Stimulated activated memory B cell treated with anti-CD40 and anti-IgM and Interleukin-4, amounts not matched to agents 10 μg/mL and 1 μg/mL and 100 μg/mL, for 72 hours (primary cell): ENCODE results near the gene CLDN6.
A peak's percentile ranks its signal among the peaks of the same experiment; 100 is the strongest.

Experiments used
- ATAC-seq: fragments of 150-1000 bp; cut with Tn5 transposase; 2 replicates; pipeline ENCODE4 v1.10.0; 2021
- H3K27ac Mint-ChIP-seq: one replicate; pipeline ENCODE4 v1.8.0; 2022; ENCODE audit warnings: mild to moderate bottlenecking, mixed read lengths
- H3K27me3 Mint-ChIP-seq: one replicate; pipeline ENCODE4 v1.8.0; 2022; ENCODE audit warnings: mixed read lengths
- H3K36me3 Mint-ChIP-seq: one replicate; pipeline ENCODE4 v1.8.0; 2022; ENCODE audit warnings: mixed read lengths
- H3K4me1 Mint-ChIP-seq: one replicate; pipeline ENCODE4 v1.8.0; 2022; ENCODE audit warnings: mixed read lengths
- H3K4me3 Mint-ChIP-seq: one replicate; pipeline ENCODE4 v1.8.0; 2022; ENCODE audit warnings: mild to moderate bottlenecking, moderate library complexity, mixed read lengths
- H3K9me3 Mint-ChIP-seq: one replicate; pipeline ENCODE4 v1.8.0; 2022; ENCODE audit warnings: mixed read lengths

The CLDN6 gene

DNA sequence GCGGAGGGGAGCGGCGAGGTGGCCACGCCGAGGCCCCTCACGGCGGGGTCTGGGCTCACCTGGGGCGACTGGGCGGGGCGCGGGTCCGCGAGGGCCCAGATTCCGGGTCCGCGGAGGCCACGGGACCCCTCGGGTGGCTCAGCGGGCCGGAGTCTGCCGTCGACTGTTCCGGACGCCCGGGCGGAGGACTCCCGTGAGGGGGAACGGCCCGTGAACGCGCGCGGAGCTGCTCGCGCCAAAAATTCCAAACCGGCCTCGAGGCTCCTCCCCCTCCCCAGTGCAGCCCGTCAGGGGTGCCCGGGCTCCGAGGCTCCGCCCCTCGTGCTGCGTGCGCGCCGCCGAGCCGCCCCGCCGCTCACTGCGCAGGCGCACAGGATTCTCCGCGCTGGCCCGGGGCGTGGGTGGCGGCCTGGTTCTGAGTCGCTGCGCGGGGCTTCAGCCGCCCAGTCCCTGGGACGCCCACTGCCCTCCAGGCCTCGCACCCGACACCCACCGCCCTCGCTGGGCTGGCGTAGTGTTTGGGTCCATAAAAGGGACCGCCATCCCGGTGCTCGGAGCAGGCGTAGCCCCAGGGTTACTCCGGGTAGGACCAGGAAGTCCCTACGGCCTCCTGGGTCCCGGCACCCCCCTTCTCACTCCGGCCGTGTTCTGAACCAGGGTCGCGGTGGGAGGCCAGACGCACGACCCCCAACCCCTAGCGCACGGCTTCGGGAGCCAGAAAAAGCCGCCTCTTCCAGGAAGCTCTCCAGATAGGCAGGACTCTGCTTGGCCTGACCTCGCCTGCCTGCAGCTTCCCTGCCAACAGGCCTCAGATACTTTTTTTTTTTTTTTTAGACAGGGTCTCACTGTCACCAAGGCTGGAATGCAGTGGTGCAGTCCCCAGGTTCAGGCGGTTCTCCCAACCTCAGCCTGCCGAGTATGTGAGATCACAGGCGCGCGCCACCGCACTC is 37.5 kb downstream of the CLDN6 start, which contains the start of gene PKMYT1:
Gene PKMYT1 (minus strand): TSS at position 220 of the 950 bp plus-strand sequence. CDS start 789 bp downstream, outside the sequence.
- Mint-ChIP-seq H3K4me1 (peaks cover 23% of the 10 kb centered on the region), H3K9me3 (no peaks in the 10 kb centered on the region), H3K4me3 (peak within 1 kb of the TSS; percentile 89), H3K27me3 (peaks cover 17% of the 10 kb centered on the region), H3K36me3 (no peaks in the 10 kb centered on the region), H3K27ac (peak within 1 kb of the TSS; percentile 88)
- peak; percentile 91 for ATAC-seq

GRCh38 chr16:2979669-2980226 is 38.2 kb downstream of the CLDN6 start:
- Mint-ChIP-seq H3K27me3 (peaks cover 17% of the 10 kb centered on the region), H3K36me3 (no peaks in the 10 kb centered on the region), H3K9me3 (no peaks in the 10 kb centered on the region), H3K4me3 (peak overlapping the region; percentile 89), H3K4me1 (peaks cover 23% of the 10 kb centered on the region), H3K27ac (peak overlapping the region; percentile 88)
- no peak for ATAC-seq

- Mint-ChIP-seq H3K4me3 (no peak overlapping the region), H3K36me3 (peaks cover 4% of the 10 kb centered on the region), H3K27ac (no peak overlapping the region), H3K9me3 (no peaks in the 10 kb centered on the region), H3K27me3 (peaks cover 24% of the 10 kb centered on the region), H3K4me1 (peaks cover 10% of the 10 kb centered on the region)
- no peak for ATAC-seq
Observed at GRCh38 chr16:2977440-2977839, 40.5 kb downstream of the CLDN6 start.

DNA sequence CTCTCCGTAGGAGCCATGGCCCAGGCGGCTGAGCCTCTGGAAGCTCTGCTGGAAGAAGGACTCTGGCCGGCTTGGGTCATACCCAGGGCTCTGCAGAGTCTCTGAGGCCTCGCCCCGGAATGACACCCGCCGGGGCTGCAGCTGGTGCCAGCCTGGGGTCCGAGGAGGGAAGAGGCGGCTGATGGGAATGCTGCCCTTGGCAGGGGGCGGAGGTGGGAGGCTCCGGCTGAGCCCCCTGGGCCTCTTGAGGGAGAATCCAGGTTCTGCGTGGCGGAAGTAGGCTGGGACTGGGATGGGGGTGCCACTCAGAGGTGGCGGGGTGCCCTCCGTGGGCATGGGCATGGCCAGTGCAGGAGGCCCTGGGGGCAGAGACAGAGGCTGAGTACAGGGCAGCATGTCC is 41.3 kb downstream of the CLDN6 start:
- Mint-ChIP-seq H3K36me3 (peaks cover 11% of the 10 kb centered on the region), H3K27me3 (peaks cover 32% of the 10 kb centered on the region), H3K4me1 (peaks cover 13% of the 10 kb centered on the region), H3K4me3 (no peak overlapping the region), H3K27ac (no peak overlapping the region), H3K9me3 (no peaks in the 10 kb centered on the region)
- ATAC-seq = no peak

DNA sequence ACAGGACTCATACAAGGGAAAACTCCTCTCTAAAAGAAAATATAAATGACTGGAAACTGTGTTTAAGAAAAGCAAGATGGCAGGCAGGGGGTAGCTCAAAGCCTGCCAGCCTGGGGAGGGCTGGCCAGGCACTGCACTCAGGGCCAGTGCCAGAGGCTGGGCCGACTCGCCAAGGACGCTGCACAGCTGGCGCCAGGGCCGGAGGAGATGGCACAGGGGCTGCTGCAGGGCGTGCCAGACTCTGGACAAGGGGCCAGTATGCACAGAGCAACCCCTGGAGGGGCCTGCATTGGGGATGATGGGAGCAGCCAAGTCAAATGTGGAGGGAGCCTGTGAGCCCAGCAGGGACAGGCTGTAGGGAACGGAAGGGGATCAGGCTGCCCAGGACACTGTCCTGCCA is 41.8 kb downstream of the CLDN6 start:
- peaks cover 37% of the 10 kb centered on the region for H3K27me3 Mint-ChIP-seq
- H3K4me3 Mint-ChIP-seq = no peak overlapping the region
- no peaks in the 10 kb centered on the region for H3K9me3 Mint-ChIP-seq
- ATAC-seq = no peak
- peaks cover 11% of the 10 kb centered on the region for H3K36me3 Mint-ChIP-seq
- H3K4me1 Mint-ChIP-seq = peaks cover 15% of the 10 kb centered on the region
- H3K27ac Mint-ChIP-seq = no peak overlapping the region

GRCh38 chr16:2975161-2975795 is 42.7 kb downstream of the CLDN6 start:
- H3K4me1 Mint-ChIP-seq = peaks cover 24% of the 10 kb centered on the region
- no peaks in the 10 kb centered on the region for H3K9me3 Mint-ChIP-seq
- no peak overlapping the region for H3K27ac Mint-ChIP-seq
- H3K4me3 Mint-ChIP-seq = no peak overlapping the region
- peaks cover 45% of the 10 kb centered on the region for H3K27me3 Mint-ChIP-seq
- peaks cover 11% of the 10 kb centered on the region for H3K36me3 Mint-ChIP-seq
- no peak for ATAC-seq

- Mint-ChIP-seq H3K4me3 (no peak overlapping the region), H3K9me3 (no peaks in the 10 kb centered on the region), H3K27me3 (peaks cover 40% of the 10 kb centered on the region), H3K36me3 (peaks cover 11% of the 10 kb centered on the region), H3K27ac (no peak overlapping the region), H3K4me1 (peaks cover 21% of the 10 kb centered on the region)
- no peak for ATAC-seq
Observed at GRCh38 chr16:2974319-2975056, 43.5 kb downstream of the CLDN6 start.

- Mint-ChIP-seq H3K27me3 (peaks cover 36% of the 10 kb centered on the region), H3K9me3 (no peaks in the 10 kb centered on the region), H3K36me3 (peaks cover 11% of the 10 kb centered on the region), H3K4me1 (peaks cover 21% of the 10 kb centered on the region), H3K27ac (no peak overlapping the region), H3K4me3 (no peak overlapping the region)
- ATAC-seq = no peak
Observed at GRCh38 chr16:2973605-2974318, 44.2 kb downstream of the CLDN6 start.

DNA sequence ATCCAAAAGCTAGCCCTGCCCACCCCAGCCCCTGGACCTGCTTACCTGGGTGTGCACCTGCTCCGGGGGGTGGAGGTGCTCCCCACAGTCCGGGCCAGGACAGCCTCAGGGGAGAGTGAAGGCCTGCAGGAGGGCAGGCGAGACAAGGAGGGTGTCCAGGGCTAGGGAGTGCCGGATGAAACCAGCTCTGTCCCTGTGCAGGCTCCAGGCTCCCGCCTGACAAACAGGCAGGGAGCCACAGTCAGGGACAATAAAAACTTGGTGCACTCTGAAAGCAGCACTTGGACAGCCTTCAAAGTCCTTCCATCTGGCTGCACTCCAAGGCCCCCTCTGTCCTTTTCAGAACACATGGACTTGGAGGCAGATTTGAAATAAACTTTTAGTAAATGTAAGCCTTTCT is 44.9 kb downstream of the CLDN6 start:
- no peak for ATAC-seq
- Mint-ChIP-seq H3K27ac (no peak overlapping the region), H3K9me3 (no peaks in the 10 kb centered on the region), H3K36me3 (peaks cover 11% of the 10 kb centered on the region), H3K4me3 (no peak overlapping the region), H3K27me3 (peaks cover 40% of the 10 kb centered on the region), H3K4me1 (peaks cover 28% of the 10 kb centered on the region)

- H3K4me3 Mint-ChIP-seq = no peak overlapping the region
- ATAC-seq = no peak
- H3K36me3 Mint-ChIP-seq = peaks cover 11% of the 10 kb centered on the region
- no peaks in the 10 kb centered on the region for H3K9me3 Mint-ChIP-seq
- H3K27ac Mint-ChIP-seq = no peak overlapping the region
- H3K27me3 Mint-ChIP-seq = peaks cover 40% of the 10 kb centered on the region
- peaks cover 33% of the 10 kb centered on the region for H3K4me1 Mint-ChIP-seq
Observed at GRCh38 chr16:2971985-2972784, 45.8 kb downstream of the CLDN6 start.

DNA sequence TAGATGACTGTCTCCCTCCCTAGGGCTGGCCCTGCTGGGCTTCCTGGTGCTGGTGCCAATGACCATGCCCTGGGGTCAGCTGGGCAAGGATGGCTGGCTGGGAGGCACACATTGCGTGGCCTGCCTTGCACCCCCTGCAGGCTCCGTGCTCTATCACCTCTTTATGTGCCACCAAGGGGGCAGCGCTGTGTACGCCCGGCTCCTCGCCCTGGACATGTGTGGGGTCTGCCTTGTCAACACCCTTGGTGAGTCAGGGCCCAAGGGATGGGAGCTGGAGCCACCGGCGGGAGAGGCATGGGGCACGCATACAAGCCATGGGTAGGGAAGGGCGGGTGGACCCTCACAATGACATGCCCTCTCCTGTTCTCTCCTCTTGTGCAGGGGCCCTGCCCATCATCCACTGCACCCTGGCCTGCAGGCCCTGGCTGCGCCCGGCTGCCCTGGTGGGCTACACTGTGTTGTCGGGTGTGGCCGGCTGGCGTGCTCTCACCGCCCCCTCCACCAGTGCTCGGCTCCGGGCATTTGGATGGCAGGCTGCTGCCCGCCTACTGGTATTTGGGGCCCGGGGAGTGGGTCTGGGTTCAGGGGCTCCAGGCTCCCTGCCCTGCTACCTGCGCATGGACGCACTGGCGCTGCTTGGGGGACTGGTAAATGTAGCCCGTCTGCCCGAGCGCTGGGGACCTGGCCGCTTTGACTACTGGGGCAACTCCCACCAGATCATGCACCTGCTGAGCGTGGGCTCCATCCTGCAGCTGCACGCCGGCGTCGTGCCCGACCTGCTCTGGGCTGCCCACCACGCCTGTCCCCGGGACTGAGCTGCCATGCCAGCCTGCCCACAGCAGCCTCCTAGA is 46.6 kb downstream of the CLDN6 start:
- Mint-ChIP-seq H3K27ac (no peak overlapping the region), H3K36me3 (peaks cover 11% of the 10 kb centered on the region), H3K9me3 (no peaks in the 10 kb centered on the region), H3K4me3 (peak overlapping the region; percentile 68), H3K27me3 (peaks cover 40% of the 10 kb centered on the region), H3K4me1 (peaks cover 33% of the 10 kb centered on the region)
- no peak for ATAC-seq

- no peak overlapping the region for H3K27ac Mint-ChIP-seq
- peaks cover 34% of the 10 kb centered on the region for H3K4me1 Mint-ChIP-seq
- H3K4me3 Mint-ChIP-seq = peak overlapping the region; percentile 68
- no peaks in the 10 kb centered on the region for H3K9me3 Mint-ChIP-seq
- ATAC-seq = no peak
- peaks cover 40% of the 10 kb centered on the region for H3K27me3 Mint-ChIP-seq
- peaks cover 11% of the 10 kb centered on the region for H3K36me3 Mint-ChIP-seq
Observed at GRCh38 chr16:2970563-2970962, 47.4 kb downstream of the CLDN6 start.
